H9 (cell line): Measurements from ENCODE around the gene GATD1. TPM values are rescaled to one million over a fixed set of nuclear protein-coding genes. Genes with fewer than 3 reads are reported as not detected.

Experiments
- DNase-seq: peaks from one replicate; pipeline ENCODE4 v3.0.0-alpha.2; 2017
- H2AFZ ChIP-seq: one replicate; pipeline ENCODE4 v1.6.1; 2013; ENCODE audit warnings: mild to moderate bottlenecking, low read length, control low read depth, moderate library complexity
- H2AK5ac ChIP-seq: 2 replicates; pipeline ENCODE4 v1.6.1; 2013; ENCODE audit warnings: low read length, control low read depth, mixed read lengths; ENCODE audit not compliant: insufficient read length
- H2BK120ac ChIP-seq: one replicate; pipeline ENCODE4 v1.6.1; 2013; ENCODE audit warnings: low read depth, mild to moderate bottlenecking, low read length, control low read depth, inconsistent platforms; ENCODE audit not compliant: poor library complexity, severe bottlenecking
- H2BK12ac ChIP-seq: 2 replicates; pipeline ENCODE4 v1.6.1; 2013; ENCODE audit warnings: low read length, control low read depth, mixed read lengths, low read depth; ENCODE audit not compliant: insufficient read length
- H2BK15ac ChIP-seq: 2 replicates; pipeline ENCODE4 v1.6.1; 2013; ENCODE audit warnings: low read depth, low read length, control low read depth
- H2BK20ac ChIP-seq: one replicate; pipeline ENCODE4 v1.6.1; 2013; ENCODE audit warnings: low read depth, mild to moderate bottlenecking, low read length, control low read depth, inconsistent platforms; ENCODE audit not compliant: poor library complexity, severe bottlenecking
- H2BK5ac ChIP-seq: 2 replicates; pipeline ENCODE4 v1.6.1; 2013; ENCODE audit warnings: low read length, control low read depth, mixed read lengths; ENCODE audit not compliant: insufficient read length
- H3K14ac ChIP-seq: 2 replicates; pipeline ENCODE4 v1.6.1; 2013; ENCODE audit warnings: low read length, control low read depth; ENCODE audit not compliant: insufficient read depth
- H3K18ac ChIP-seq: 2 replicates; pipeline ENCODE4 v1.6.1; 2013; ENCODE audit warnings: low read depth, mild to moderate bottlenecking, mixed read lengths, low read length, control low read depth; ENCODE audit not compliant: insufficient read length
- H3K23ac ChIP-seq: 2 replicates; pipeline ENCODE4 v1.6.1; 2013; ENCODE audit warnings: low read length, control low read depth, mixed read lengths, low read depth; ENCODE audit not compliant: insufficient read length
- H3K23me2 ChIP-seq: 2 replicates; pipeline ENCODE4 v1.6.1; 2013; ENCODE audit warnings: low read depth, mild to moderate bottlenecking, mixed read lengths, low read length, control low read depth; ENCODE audit not compliant: insufficient read length, poor library complexity, severe bottlenecking
- H3K27ac ChIP-seq: 2 replicates; pipeline ENCODE4 v1.5.1; 2013; ENCODE audit warnings: low read length, control low read depth, mixed read lengths, low read depth; ENCODE audit not compliant: insufficient read length
- H3K27me3 ChIP-seq: 2 replicates; pipeline ENCODE4 v1.6.1; 2013; ENCODE audit warnings: low read length, control low read depth, inconsistent platforms; ENCODE audit not compliant: insufficient read depth
- H3K4ac ChIP-seq: 2 replicates; pipeline ENCODE4 v1.6.1; 2013; ENCODE audit warnings: low read depth, mild to moderate bottlenecking, control low read depth, inconsistent platforms, low read length, moderate library complexity
- H3K4me1 ChIP-seq: 2 replicates; pipeline ENCODE4 v1.6.1; 2013; ENCODE audit warnings: low read length, control low read depth, inconsistent platforms; ENCODE audit not compliant: insufficient read depth
- H3K4me2 ChIP-seq: 2 replicates; pipeline ENCODE4 v1.6.1; 2013; ENCODE audit warnings: low read length, control low read depth, mixed read lengths; ENCODE audit not compliant: insufficient read length, insufficient read depth
- H3K56ac ChIP-seq: 2 replicates; pipeline ENCODE4 v1.6.1; 2013; ENCODE audit warnings: low read depth, mild to moderate bottlenecking, mixed read lengths, low read length, control low read depth; ENCODE audit not compliant: insufficient read length
- H3K79me1 ChIP-seq: 2 replicates; pipeline ENCODE4 v1.6.1; 2013; ENCODE audit warnings: low read depth, mild to moderate bottlenecking, moderate library complexity, low read length, control low read depth, inconsistent platforms; ENCODE audit not compliant: insufficient read depth, poor library complexity, severe bottlenecking
- H3K79me2 ChIP-seq: 2 replicates; pipeline ENCODE4 v1.6.1; 2013; ENCODE audit warnings: low read length, control low read depth, inconsistent platforms; ENCODE audit not compliant: insufficient read depth
- H3K9ac ChIP-seq: 2 replicates; pipeline ENCODE4 v1.6.1; 2013; ENCODE audit warnings: low read length, control low read depth, mixed read lengths; ENCODE audit not compliant: insufficient read length; ENCODE audit errors: extremely low read depth
- H3K9me3 ChIP-seq: one replicate; pipeline ENCODE4 v1.6.1; 2013; ENCODE audit warnings: low read depth, low read length, inconsistent platforms; ENCODE audit not compliant: control insufficient read depth
- H3T11ph ChIP-seq: one replicate; pipeline ENCODE4 v1.6.1; 2013; ENCODE audit warnings: mild to moderate bottlenecking, low read length, control low read depth, inconsistent platforms
- H4K20me1 ChIP-seq: one replicate; pipeline ENCODE4 v1.6.1; 2013; ENCODE audit not compliant: control insufficient read depth, insufficient read length, insufficient read depth
- H4K5ac ChIP-seq: 2 replicates; pipeline ENCODE4 v1.6.1; 2013; ENCODE audit warnings: low read depth, mild to moderate bottlenecking, mixed read lengths, low read length, control low read depth; ENCODE audit not compliant: insufficient read length
- H4K8ac ChIP-seq: replicated peaks from 2 replicates; pipeline ENCODE4 v1.6.1; 2013; ENCODE audit warnings: low read length, control low read depth, mixed read lengths, low read depth; ENCODE audit not compliant: insufficient read length
- H4K91ac ChIP-seq: 2 replicates; pipeline ENCODE4 v1.6.1; 2013; ENCODE audit warnings: low read depth, mild to moderate bottlenecking, moderate library complexity, mixed read lengths, low read length, control low read depth; ENCODE audit not compliant: insufficient read length
- H3K27ac Mint-ChIP-seq, 3 experiments: 2 replicates in 2 of 3; 3 replicates in 1 of 3; pipeline ENCODE4 v1.8.0; 2020 to 2021; ENCODE audit warnings: mixed read lengths in 3 of 3, mild to moderate bottlenecking in 1 of 3, moderate library complexity in 1 of 3
- H3K27me3 Mint-ChIP-seq: 2 replicates; pipeline ENCODE4 v1.8.0; 2021; ENCODE audit warnings: low read depth, mild to moderate bottlenecking, moderate library complexity, mixed read lengths
- H3K36me3 Mint-ChIP-seq, 3 experiments: 2 replicates in 2 of 3; 3 replicates in 1 of 3; pipeline ENCODE4 v1.8.0; 2020 to 2021; ENCODE audit warnings: low read depth in 3 of 3, mixed read lengths in 3 of 3; ENCODE audit not compliant: insufficient read depth in 1 of 3
- H3K4me1 Mint-ChIP-seq, 2 experiments: 2 replicates each; pipeline ENCODE4 v1.8.0; 2020; ENCODE audit warnings: mixed read lengths in 2 of 2
- H3K4me3 Mint-ChIP-seq, 2 experiments: 2 replicates in 1 of 2; 3 replicates in 1 of 2; pipeline ENCODE4 v1.8.0; 2020 to 2021; ENCODE audit warnings: mild to moderate bottlenecking in 2 of 2, mixed read lengths in 2 of 2, moderate library complexity in 1 of 2
- H3K9me3 Mint-ChIP-seq, 2 experiments: 2 replicates in 1 of 2; 3 replicates in 1 of 2; pipeline ENCODE4 v1.8.0; 2020; ENCODE audit warnings: mild to moderate bottlenecking in 2 of 2, mixed read lengths in 2 of 2, moderate library complexity in 1 of 2
- CTCF ChIP-seq: fragments of 200-600 bp; sonication (generic); conservative IDR thresholded peaks from 3 replicates; pipeline ENCODE4 v1.8.0; 2021; ENCODE audit warnings: antibody characterized with exemption, mild to moderate bottlenecking
- WGBS: extraction: QIAGEN DNeasy Blood & Tissue Kit; methylation state at CpG from one replicate; pipeline ENCODE4 v1.1.7; 2013; ENCODE audit warnings: missing lambda C conversion rate, low lambda C conversion rate, mixed read lengths; ENCODE audit not compliant: insufficient read length; ENCODE audit errors: extremely low coverage; 5-methylcytosine and 5-hydroxymethylcytosine counted together
- long read RNA-seq: library from polyadenylated mRNA; unstranded; transcript quantifications from one replicate; pipeline ENCODE4 v2.0.0, GENCODE V29; 2020
- total RNA-seq: library from RNA; stranded (reverse); gene quantifications from 2 replicates; pipeline ENCODE4 v1.2.1, GENCODE V29; 2021

GATD1 gene, protein sequence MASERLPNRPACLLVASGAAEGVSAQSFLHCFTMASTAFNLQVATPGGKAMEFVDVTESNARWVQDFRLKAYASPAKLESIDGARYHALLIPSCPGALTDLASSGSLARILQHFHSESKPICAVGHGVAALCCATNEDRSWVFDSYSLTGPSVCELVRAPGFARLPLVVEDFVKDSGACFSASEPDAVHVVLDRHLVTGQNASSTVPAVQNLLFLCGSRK
- total RNA-seq, result 51.5 and 60.0 TPM in 2 replicates
- long read RNA-seq, full-length matches to known transcripts, result 6 of 25 reads
- long read RNA-seq, partial matches to known transcripts, result 7 of 25 reads
- long read RNA-seq, other reads (novel, unspliced or antisense), result 12 of 25 reads

GRCh38 chr11:777288-778255 lies at the start of gene GATD1:
Gene GATD1 (minus strand): TSS chr11:777487. CDS start chr11:777462, 25 bp downstream.
- H3K14ac ChIP-seq, result peak within 1 kb of the TSS; percentile 84
- no peak within 1 kb of the TSS for H2BK20ac ChIP-seq
- H3K18ac ChIP-seq, result peak within 1 kb of the TSS; percentile 69
- no peaks in the 10 kb centered on the region for H4K20me1 ChIP-seq
- H3K27ac ChIP-seq, result no peak within 1 kb of the TSS
- H2AK5ac ChIP-seq, result peak within 1 kb of the TSS; percentile 15
- peak within 1 kb of the TSS; percentile 68 for H3K9ac ChIP-seq
- H3K27me3 ChIP-seq, result no peaks in the 10 kb centered on the region
- H3K9me3 ChIP-seq, result no peaks in the 10 kb centered on the region
- no peak within 1 kb of the TSS for H2BK12ac ChIP-seq
- Mint-ChIP-seq H3K4me1 (peaks cover 22 to 29% of the 10 kb centered on the region in 2 experiments), H3K27ac (peak within 1 kb of the TSS; percentile 53 to 88 (median 59); a peak in 6 of 7 replicates), H3K36me3 (peaks cover 4 to 17% (median 13%) of the 10 kb centered on the region in 3 experiments; a peak in 6 of 7 replicates), H3K27me3 (no peaks in the 10 kb centered on the region), H3K9me3 (no peaks in the 10 kb centered on the region), H3K4me3 (peak within 1 kb of the TSS; percentile 82 to 91)
- H3K23ac ChIP-seq, result no peak within 1 kb of the TSS
- H3K23me2 ChIP-seq, result peaks cover 17% of the 10 kb centered on the region
- no peak within 1 kb of the TSS for H3K4ac ChIP-seq
- H2BK120ac ChIP-seq, result no peak within 1 kb of the TSS
- no peak within 1 kb of the TSS for H4K5ac ChIP-seq
- H3K4me2 ChIP-seq, result peak within 1 kb of the TSS; percentile 78
- no peak within 1 kb of the TSS for H4K8ac ChIP-seq
- no CpG with 5 or more reads among the region's 110 CpGs for WGBS
- H2BK5ac ChIP-seq, result no peak within 1 kb of the TSS
- peaks cover 4% of the 10 kb centered on the region; the same call in 1 of the 2 replicates for H3K79me2 ChIP-seq
- H2AFZ ChIP-seq, result no peak within 1 kb of the TSS
- no peak within 1 kb of the TSS for H3K56ac ChIP-seq
- H4K91ac ChIP-seq, result no peak within 1 kb of the TSS
- no peak within 1 kb of the TSS for H3T11ph ChIP-seq
- DNase-seq, result peak; percentile 91
- TF ChIP-seq CTCF, result no peak
- H2BK15ac ChIP-seq, result no peak within 1 kb of the TSS
- no peaks in the 10 kb centered on the region; the same call in 1 of the 2 replicates for H3K4me1 ChIP-seq
- peaks cover 12% of the 10 kb centered on the region for H3K79me1 ChIP-seq
